WTC11 (cell line): ENCODE measurements around the gene CTIF. TPM values are rescaled to one million over a fixed set of nuclear protein-coding genes. Genes with fewer than 3 reads are reported as not detected.

Source experiments
- ATAC-seq: fragments of 200-7000 bp; cut with Tn5 transposase; 2 replicates; pipeline ENCODE4 v1.10.0; 2021; ENCODE audit warnings: mild to moderate bottlenecking, moderate library complexity
- CTCF ChIA-PET: fragments of 300-600 bp; sonication (Branson Sonifier 250); formaldehyde crosslinking; loops from one replicate; lab custom pipeline; 2021; ENCODE audit warnings: antibody characterized with exemption; lab: Charles Lee
- POLR2A ChIA-PET: fragments of 350-600 bp; sonication (Branson Sonifier 250); formaldehyde crosslinking; loops from one replicate; lab custom pipeline; 2021; ENCODE audit warnings: antibody characterized with exemption; lab: Charles Lee
- DNase-seq: peaks from one replicate; pipeline ENCODE4 v3.0.0; 2021; ENCODE audit warnings: low spot score
- H3K27ac Mint-ChIP-seq: 2 replicates; pipeline ENCODE4 v1.8.0; 2021; ENCODE audit warnings: mixed read lengths
- H3K27me3 Mint-ChIP-seq: 2 replicates; pipeline ENCODE4 v1.8.0; 2021; ENCODE audit warnings: low read depth, mild to moderate bottlenecking, moderate library complexity, mixed read lengths
- H3K36me3 Mint-ChIP-seq: 2 replicates; pipeline ENCODE4 v1.8.0; 2021; ENCODE audit warnings: mixed read lengths
- H3K4me1 Mint-ChIP-seq: 2 replicates; pipeline ENCODE4 v1.8.0; 2022; ENCODE audit warnings: mixed read lengths
- H3K4me3 Mint-ChIP-seq: 2 replicates; pipeline ENCODE4 v1.8.0; 2021; ENCODE audit warnings: mild to moderate bottlenecking, moderate library complexity, mixed read lengths
- H3K9me3 Mint-ChIP-seq: 2 replicates; pipeline ENCODE4 v1.8.0; 2021; ENCODE audit warnings: mixed read lengths
- AR ChIP-seq: fragments of 250-450 bp; sonication (Bioruptor Pico); IDR thresholded peaks from 2 replicates; pipeline ENCODE4 v1.9.0; 2021; ENCODE audit warnings: mild to moderate bottlenecking
- CREM ChIP-seq: sonication (generic); formaldehyde crosslinking; IDR thresholded peaks from 2 replicates; pipeline ENCODE4 v1.8.1; 2022; ENCODE audit warnings: mild to moderate bottlenecking, missing genetic modification reagents, moderate library complexity
- MYBL2 ChIP-seq: sonication (generic); formaldehyde crosslinking; IDR thresholded peaks from 2 replicates; pipeline ENCODE4 v1.8.1; 2023; ENCODE audit warnings: mild to moderate bottlenecking, moderate library complexity, missing genetic modification reagents
- OVOL2 ChIP-seq: fragments of 250-450 bp; sonication (Bioruptor Pico); IDR thresholded peaks from 2 replicates; pipeline ENCODE4 v1.9.0; 2021; ENCODE audit warnings: mild to moderate bottlenecking, borderline replicate concordance
- SP1 ChIP-seq: sonication (generic); formaldehyde crosslinking; conservative IDR thresholded peaks from 2 replicates; pipeline ENCODE4 v1.8.1; 2022; ENCODE audit warnings: missing genetic modification reagents
- STAT6 ChIP-seq: sonication (generic); formaldehyde crosslinking; conservative IDR thresholded peaks from 2 replicates; pipeline ENCODE4 v1.8.1; 2023; ENCODE audit warnings: mild to moderate bottlenecking, low read depth, missing genetic modification reagents, moderate library complexity
- TEAD1 ChIP-seq: sonication (generic); formaldehyde crosslinking; IDR thresholded peaks from 2 replicates; pipeline ENCODE4 v1.8.0; 2022; ENCODE audit warnings: mild to moderate bottlenecking, missing genetic modification reagents
- ZNF138 ChIP-seq: sonication (generic); formaldehyde crosslinking; conservative IDR thresholded peaks from 2 replicates; pipeline ENCODE4 v1.8.1; 2022; ENCODE audit warnings: mild to moderate bottlenecking, moderate library complexity, missing genetic modification reagents
- ZNF232 ChIP-seq: sonication (generic); formaldehyde crosslinking; IDR thresholded peaks from 2 replicates; pipeline ENCODE4 v1.8.0; 2022; ENCODE audit warnings: mild to moderate bottlenecking, missing genetic modification reagents
- ZNF317 ChIP-seq: sonication (generic); formaldehyde crosslinking; IDR thresholded peaks from 2 replicates; pipeline ENCODE4 v1.8.1; 2023; ENCODE audit warnings: low read depth, mild to moderate bottlenecking, moderate library complexity, missing genetic modification reagents, borderline replicate concordance
- ZNF425 ChIP-seq: fragments of 250-450 bp; sonication (Bioruptor Pico); conservative IDR thresholded peaks from 2 replicates; pipeline ENCODE4 v1.9.0; 2021; ENCODE audit warnings: mild to moderate bottlenecking
- ZNF512 ChIP-seq: sonication (generic); formaldehyde crosslinking; IDR thresholded peaks from 2 replicates; pipeline ENCODE4 v1.8.1; 2022; ENCODE audit warnings: missing genetic modification reagents, borderline replicate concordance
- total RNA-seq: library from RNA; stranded (reverse); gene quantifications from 3 replicates; pipeline ENCODE4 v1.2.3, GENCODE V29; 2021
- TF ChIP-seq, protein P1 (sequence below): sonication (generic); formaldehyde crosslinking; IDR thresholded peaks from 2 replicates; pipeline ENCODE4 v1.8.1; 2023; ENCODE audit warnings: mild to moderate bottlenecking, moderate library complexity, missing genetic modification reagents
- TF ChIP-seq, protein P2 (sequence below): sonication (generic); formaldehyde crosslinking; IDR thresholded peaks from 2 replicates; pipeline ENCODE4 v1.8.1; 2023; ENCODE audit warnings: mild to moderate bottlenecking, missing genetic modification reagents
- TF ChIP-seq, protein P3 (sequence below): sonication (generic); formaldehyde crosslinking; IDR thresholded peaks from 2 replicates; pipeline ENCODE4 v1.8.0; 2022; ENCODE audit warnings: mild to moderate bottlenecking, missing genetic modification reagents
- TF ChIP-seq, protein P4 (sequence below): sonication (generic); formaldehyde crosslinking; conservative IDR thresholded peaks from 2 replicates; pipeline ENCODE4 v1.8.1; 2022; ENCODE audit warnings: mild to moderate bottlenecking, missing genetic modification reagents

Gene CTIF
- total RNA-seq, 1 experiment from 2014 or later = 28.5 TPM

DNA sequence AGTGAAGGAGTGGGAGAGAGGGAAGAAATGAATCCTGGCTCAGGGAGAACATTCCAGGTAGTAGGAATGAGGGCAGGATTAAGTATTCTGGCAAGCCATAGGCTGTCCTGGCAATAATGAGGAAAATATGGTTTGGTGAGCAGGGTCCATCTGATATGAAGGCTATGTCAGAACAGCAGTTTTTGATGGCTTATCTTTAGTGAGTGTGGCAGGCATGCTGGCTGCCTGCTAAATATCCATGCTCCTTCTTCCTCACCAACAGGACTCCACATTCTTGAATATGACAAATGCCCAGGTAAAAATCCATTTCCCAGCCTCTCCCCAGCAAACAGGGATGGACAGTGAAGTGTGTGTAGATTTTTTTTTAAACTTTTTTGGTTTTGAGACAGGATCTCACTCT, 13.2 kb upstream of the CTIF start (continued):
- TF ChIP-seq, protein P1, sequence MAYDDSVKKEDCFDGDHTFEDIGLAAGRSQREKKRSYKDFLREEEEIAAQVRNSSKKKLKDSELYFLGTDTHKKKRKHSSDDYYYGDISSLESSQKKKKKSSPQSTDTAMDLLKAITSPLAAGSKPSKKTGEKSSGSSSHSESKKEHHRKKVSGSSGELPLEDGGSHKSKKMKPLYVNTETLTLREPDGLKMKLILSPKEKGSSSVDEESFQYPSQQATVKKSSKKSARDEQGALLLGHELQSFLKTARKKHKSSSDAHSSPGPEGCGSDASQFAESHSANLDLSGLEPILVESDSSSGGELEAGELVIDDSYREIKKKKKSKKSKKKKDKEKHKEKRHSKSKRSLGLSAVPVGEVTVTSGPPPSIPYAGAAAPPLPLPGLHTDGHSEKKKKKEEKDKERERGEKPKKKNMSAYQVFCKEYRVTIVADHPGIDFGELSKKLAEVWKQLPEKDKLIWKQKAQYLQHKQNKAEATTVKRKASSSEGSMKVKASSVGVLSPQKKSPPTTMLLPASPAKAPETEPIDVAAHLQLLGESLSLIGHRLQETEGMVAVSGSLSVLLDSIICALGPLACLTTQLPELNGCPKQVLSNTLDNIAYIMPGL (CRISPR knock-in tag) = no peak
- TF ChIP-seq, protein P2, sequence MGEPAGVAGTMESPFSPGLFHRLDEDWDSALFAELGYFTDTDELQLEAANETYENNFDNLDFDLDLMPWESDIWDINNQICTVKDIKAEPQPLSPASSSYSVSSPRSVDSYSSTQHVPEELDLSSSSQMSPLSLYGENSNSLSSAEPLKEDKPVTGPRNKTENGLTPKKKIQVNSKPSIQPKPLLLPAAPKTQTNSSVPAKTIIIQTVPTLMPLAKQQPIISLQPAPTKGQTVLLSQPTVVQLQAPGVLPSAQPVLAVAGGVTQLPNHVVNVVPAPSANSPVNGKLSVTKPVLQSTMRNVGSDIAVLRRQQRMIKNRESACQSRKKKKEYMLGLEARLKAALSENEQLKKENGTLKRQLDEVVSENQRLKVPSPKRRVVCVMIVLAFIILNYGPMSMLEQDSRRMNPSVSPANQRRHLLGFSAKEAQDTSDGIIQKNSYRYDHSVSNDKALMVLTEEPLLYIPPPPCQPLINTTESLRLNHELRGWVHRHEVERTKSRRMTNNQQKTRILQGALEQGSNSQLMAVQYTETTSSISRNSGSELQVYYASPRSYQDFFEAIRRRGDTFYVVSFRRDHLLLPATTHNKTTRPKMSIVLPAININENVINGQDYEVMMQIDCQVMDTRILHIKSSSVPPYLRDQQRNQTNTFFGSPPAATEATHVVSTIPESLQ (CRISPR knock-in tag) = no peak
- TF ChIP-seq OVOL2 (no peak), CREM (CRISPR knock-in tag) (no peak), AR (CRISPR knock-in tag) (no peak), STAT6 (CRISPR knock-in tag) (no peak), ZNF232 (CRISPR knock-in tag) (no peak), ZNF512 (no peak), SP1 (CRISPR knock-in tag) (no peak)

DNA sequence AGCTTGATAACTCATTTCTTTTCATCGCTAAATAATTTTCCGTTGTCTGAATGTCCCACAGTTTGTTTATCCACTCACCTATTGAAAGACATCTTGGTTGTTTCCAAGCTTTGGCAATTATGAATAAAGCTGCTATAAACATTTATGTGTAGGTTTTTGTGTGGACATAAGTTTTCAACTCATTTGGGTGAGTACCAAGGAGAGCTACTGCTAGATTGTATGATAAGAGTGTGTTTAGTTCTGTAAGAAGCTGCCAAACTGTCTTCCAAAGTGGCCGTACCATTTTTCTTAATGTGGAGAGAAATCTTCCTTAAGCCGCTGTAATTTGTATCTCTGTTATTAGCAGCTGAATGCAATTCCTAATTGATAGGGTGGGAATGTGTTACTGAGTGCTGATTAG, 11.4 kb upstream of the CTIF start:
- Mint-ChIP-seq H3K4me1 (peaks cover 3% of the 10 kb centered on the region; the same call in 1 of the 2 replicates), H3K36me3 (no peaks in the 10 kb centered on the region), H3K4me3 (no peak overlapping the region), H3K27ac (no peak overlapping the region), H3K27me3 (peaks cover under 1% of the 10 kb centered on the region; the same call in 1 of the 2 replicates), H3K9me3 (peaks cover 3% of the 10 kb centered on the region; the same call in 1 of the 2 replicates)
- ChIA-PET CTCF (interaction anchor here (1.4 kb wide), 1 partner anchor 122 kb away, joined by 3 read pairs; no protein-coding TSS in a partner anchor), POLR2A (no interaction called here)
- ATAC-seq (no peak), DNase-seq (no peak)
- TF ChIP-seq OVOL2 = no peak
- no peak for TF ChIP-seq MYBL2 (CRISPR knock-in tag)
- TF ChIP-seq TEAD1 (CRISPR knock-in tag) = no peak
- no peak for TF ChIP-seq ZNF317 (CRISPR knock-in tag)
- TF ChIP-seq, protein P3, sequence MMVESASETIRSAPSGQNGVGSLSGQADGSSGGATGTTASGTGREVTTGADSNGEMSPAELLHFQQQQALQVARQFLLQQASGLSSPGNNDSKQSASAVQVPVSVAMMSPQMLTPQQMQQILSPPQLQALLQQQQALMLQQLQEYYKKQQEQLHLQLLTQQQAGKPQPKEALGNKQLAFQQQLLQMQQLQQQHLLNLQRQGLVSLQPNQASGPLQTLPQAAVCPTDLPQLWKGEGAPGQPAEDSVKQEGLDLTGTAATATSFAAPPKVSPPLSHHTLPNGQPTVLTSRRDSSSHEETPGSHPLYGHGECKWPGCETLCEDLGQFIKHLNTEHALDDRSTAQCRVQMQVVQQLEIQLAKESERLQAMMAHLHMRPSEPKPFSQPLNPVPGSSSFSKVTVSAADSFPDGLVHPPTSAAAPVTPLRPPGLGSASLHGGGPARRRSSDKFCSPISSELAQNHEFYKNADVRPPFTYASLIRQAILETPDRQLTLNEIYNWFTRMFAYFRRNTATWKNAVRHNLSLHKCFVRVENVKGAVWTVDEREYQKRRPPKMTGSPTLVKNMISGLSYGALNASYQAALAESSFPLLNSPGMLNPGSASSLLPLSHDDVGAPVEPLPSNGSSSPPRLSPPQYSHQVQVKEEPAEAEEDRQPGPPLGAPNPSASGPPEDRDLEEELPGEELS (CRISPR knock-in tag) = no peak
- no peak for TF ChIP-seq ZNF425 (CRISPR knock-in tag)
- no peak for TF ChIP-seq STAT6 (CRISPR knock-in tag)
- TF ChIP-seq ZNF138 (CRISPR knock-in tag) = no peak
- TF ChIP-seq, protein P4, sequence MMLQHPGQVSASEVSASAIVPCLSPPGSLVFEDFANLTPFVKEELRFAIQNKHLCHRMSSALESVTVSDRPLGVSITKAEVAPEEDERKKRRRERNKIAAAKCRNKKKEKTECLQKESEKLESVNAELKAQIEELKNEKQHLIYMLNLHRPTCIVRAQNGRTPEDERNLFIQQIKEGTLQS = no peak
